ENCODE measurements around the gene PPT1. TPM values are rescaled to one million over a fixed set of nuclear protein-coding genes. Genes with fewer than 3 reads are reported as not detected.
A peak's percentile ranks its signal among the peaks of the same experiment; 100 is the strongest.
"Not testable (repeated sequence)": the region's sequence is repeated elsewhere in the genome, so short reads cannot be mapped to it uniquely, and the experiment has no call there.

The PPT1 gene
- total RNA-seq, 1 donor from 2014 or later, result 75.9 TPM

DNA sequence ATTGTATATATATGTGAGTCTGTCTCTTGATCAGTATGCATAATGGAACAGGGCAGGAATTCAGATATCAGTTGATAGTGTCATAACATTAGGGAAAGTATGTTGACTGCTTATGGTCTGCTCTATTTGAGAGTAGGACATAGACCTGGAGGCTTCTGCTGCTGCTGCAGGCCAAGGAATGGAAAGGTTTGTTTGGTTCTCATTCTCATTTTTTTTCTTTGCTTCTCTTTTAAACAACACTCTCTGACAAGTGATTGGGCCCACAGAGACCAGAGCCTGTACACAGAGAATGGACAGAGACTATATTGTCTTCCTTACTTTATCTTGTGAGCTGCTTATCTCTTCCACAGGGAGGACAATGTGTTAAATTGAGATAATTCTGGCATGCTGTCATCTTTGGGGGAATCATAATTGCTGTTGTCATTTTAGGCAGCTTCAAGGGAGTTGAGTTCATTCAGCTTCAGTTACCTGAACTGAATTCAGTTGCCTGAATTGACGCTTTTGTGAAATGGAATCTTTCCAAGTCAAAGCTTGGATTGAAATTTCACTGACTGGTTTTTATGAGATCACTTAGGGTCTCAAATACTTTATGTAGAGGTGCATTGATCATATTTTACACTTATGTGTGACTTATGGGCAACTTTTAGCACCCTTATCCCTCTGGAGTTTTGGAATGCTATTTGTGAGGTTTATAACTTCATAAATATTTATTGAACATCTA, 39.6 kb downstream of the PPT1 start:
- no peak for DNase-seq (ENCODE audit: low spot score)

- DNase-seq (ENCODE audit: low spot score), result no peak
Observed at GRCh38 chr1:40056519-40057309, 40.3 kb downstream of the PPT1 start.

GRCh38 chr1:40053138-40053887, 43.7 kb downstream of the PPT1 start:
- DNase-seq (ENCODE audit: low spot score), result no peak

DNA sequence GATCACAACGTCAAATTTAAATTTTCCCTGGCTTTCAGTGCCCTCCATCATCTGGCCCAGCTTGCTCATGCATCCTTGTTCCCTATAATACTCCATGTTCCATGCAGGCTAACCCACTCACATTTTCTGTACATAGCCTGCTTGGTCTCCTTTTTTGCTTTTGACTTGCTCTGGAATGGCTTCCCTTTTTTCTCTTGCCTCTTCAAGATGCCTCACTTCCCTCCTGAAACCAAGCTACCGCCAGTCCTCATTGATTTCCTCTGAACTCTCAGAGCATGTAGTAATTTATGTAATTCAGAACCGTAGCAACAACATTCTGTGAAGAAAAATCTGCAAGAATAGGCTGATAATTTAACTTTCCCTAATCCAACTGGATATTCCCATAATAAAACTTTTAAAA, 46.2 kb downstream of the PPT1 start:
- DNase-seq (ENCODE audit: low spot score), result no peak

GRCh38 chr1:40049725-40050124, 47.3 kb downstream of the PPT1 start:
- no peak for DNase-seq (ENCODE audit: low spot score)

GRCh38 chr1:40047769-40048168, 49.3 kb downstream of the PPT1 start:
- DNase-seq (ENCODE audit: low spot score), result no peak

GRCh38 chr1:40047276-40047675, 49.8 kb downstream of the PPT1 start:
- DNase-seq (ENCODE audit: low spot score), result no peak

DNA sequence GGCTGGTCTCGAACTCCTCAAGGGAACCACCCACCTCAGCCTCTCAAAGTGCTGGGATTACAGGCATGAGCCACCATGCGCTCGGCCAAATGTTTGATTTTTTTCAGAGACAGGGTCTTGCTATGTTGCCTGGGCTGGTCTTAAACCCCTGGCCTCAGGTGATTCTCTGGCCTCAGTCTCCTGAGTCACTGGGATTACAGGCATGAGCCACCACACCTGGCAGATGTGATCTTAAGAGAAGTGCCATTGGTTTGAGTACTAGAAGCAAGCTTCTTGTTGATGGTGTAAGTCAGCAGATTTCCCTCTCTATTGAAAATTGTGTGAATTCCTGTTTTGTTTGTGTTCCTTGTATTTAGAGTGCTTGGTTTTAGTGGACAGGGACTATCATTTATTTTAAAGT, 51.3 kb downstream of the PPT1 start:
- DNase-seq (ENCODE audit: low spot score), result no peak

DNA sequence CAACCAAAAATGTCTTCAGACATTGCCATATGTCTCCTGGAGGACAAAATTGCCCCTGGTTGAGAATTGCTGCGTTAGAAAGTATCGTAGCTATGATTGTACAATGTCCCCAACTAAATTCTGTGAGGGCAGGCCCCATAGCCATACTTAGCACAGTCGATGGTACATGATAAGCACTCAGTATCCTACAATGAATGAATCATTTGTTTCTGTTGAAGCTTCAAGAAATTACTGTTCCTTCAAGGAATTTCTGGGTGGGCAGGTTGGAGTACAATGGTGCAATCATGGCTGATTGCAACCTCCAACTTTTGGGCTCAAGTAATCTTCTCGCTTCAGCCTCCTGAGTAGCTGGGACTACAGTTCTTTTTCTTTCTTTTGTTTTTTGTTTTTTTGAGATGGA, 51.9 kb downstream of the PPT1 start:
- no peak for DNase-seq (ENCODE audit: low spot score)

- DNase-seq (ENCODE audit: low spot score), result no peak
Observed at GRCh38 chr1:40044110-40044509, 52.9 kb downstream of the PPT1 start.

DNA sequence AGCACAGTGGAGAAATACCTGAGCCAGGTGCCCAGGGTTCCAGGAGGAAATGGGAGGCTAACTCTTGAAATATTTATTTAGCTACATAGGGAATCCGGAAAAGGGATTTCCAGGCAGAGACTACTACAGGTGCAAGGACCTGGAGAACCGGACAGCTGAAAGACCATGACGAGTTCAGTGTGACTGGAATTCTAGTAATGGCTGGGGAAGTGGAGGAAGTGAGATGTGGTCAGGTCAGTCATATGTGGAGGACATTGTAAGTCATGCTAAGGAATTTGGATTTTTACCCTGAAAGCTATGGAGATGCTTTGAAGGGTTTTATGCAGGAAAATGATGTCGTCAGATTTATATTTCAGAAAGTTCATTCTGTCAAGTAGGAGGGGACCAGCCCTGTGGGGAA, 54.7 kb downstream of the PPT1 start:
- no peak for DNase-seq (ENCODE audit: low spot score)

GRCh38 chr1:40041466-40041838, 55.6 kb downstream of the PPT1 start:
- DNase-seq (ENCODE audit: low spot score), result no peak

- DNase-seq (ENCODE audit: low spot score), result peak; percentile 99
Observed at GRCh38 chr1:40040511-40041465, 56.3 kb downstream of the PPT1 start, which contains the start of gene CAP1. Gene CAP1 (plus strand): TSS chr1:40040729. CDS start chr1:40059347, 18,618 bp downstream.

- DNase-seq (ENCODE audit: low spot score), result peak; percentile 83
Observed at GRCh38 chr1:40039757-40040510, 57.1 kb downstream of the PPT1 start.

DNA sequence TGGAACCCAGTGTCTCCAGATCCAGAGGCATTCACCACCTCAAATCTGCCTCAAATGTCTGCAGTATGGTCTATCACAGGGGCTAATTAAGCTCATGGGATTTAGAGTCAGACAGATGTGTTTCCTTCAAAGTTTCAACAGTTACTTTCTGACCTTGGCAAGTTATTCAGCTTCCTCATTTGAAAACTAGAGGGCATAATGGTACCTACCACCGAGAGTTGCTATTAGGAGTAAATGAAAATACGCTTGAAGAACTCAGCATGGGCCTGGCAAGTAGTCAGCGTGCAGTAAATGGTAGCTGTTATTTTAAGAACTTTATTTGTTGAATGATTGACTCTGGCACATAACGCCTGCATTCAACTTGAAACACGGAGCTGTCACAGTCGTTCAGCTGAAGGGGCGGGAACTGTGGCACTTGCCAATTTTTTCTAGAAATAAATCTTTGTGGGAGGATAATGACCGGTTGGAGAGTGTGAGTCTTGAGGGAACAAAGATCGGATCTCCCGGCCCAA, 57.8 kb downstream of the PPT1 start:
- DNase-seq (ENCODE audit: low spot score), result no peak

GRCh38 chr1:40038697-40039096, 58.4 kb downstream of the PPT1 start:
- no peak for DNase-seq (ENCODE audit: low spot score)

DNA sequence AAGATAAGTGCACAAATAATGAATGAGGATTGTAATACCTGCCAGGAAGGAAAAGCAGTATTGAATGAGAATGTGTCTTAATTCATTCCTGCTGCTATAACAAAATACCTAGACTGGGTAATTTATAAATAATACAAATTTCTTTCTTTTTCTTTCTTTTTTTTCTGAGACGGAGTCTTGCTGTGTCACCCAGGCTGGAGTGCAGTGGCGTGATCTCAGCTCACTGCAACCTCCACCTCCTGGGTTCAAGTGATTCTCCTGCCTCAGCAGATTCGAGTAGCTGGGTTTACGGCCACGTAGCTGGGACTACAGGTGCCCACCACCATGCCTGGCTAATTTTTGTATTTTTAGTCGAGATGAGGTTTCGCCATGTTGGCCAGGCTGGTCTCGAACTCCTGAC, 59.8 kb downstream of the PPT1 start:
- not testable (repeated sequence) for DNase-seq (ENCODE audit: low spot score)

DNA sequence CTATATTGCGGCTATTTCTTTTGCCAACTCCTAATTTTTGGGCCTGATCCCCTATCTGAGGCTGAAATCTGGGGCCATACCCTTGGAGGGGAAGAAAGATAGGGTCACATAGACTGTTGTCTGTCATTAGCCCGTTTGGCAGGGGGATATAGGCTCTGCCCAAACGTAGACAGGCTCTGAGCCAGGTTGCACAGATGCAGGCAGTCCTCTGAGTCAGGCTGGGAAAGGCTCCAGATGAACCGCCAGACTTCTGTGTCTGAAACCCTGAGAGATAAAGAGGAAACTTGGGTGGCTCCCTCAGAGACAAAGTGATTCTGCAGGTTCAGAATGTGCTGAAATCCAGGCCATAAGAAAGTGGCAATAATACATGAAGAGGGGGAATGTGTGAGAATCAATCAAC, 60.5 kb downstream of the PPT1 start:
- peak; percentile 56 for DNase-seq (ENCODE audit: low spot score)

GRCh38 chr1:40034869-40035268, 62.2 kb downstream of the PPT1 start:
- no peak for DNase-seq (ENCODE audit: low spot score)

GRCh38 chr1:40032240-40032891, 64.7 kb downstream of the PPT1 start:
- peak; percentile 63 for DNase-seq (ENCODE audit: low spot score)
